K562 (cell line): ENCODE results near the gene PPA2. TPM values are rescaled to one million over a fixed set of nuclear protein-coding genes. Genes with fewer than 3 reads are reported as not detected.
A peak's percentile ranks its signal among the peaks of the same experiment; 100 is the strongest.

Experiments
- ARID3A ChIP-seq: IDR thresholded peaks from 2 replicates; pipeline ENCODE4 v1.6.1; 2012; ENCODE audit warnings: low read depth, low read length, improper control_type of control experiment, borderline replicate concordance
- CREM ChIP-seq: IDR thresholded peaks from 2 replicates; pipeline ENCODE4 v1.6.1; 2014; ENCODE audit warnings: antibody characterized with exemption, low read depth
- CUX1 ChIP-seq: fragments of 200-800 bp; sonication (Bioruptor generic); IDR thresholded peaks from 2 replicates; pipeline ENCODE4 v1.6.1; 2016; ENCODE audit warnings: missing genetic modification characterization, missing compliant biosample characterization
- HCFC1 ChIP-seq: IDR thresholded peaks from 2 replicates; pipeline ENCODE4 v1.6.1; 2012; ENCODE audit warnings: low read depth, low read length, improper control_type of control experiment
- KDM1A ChIP-seq, 2 experiments: fragments of 450-650 bp; IDR thresholded peaks; 2 replicates each; pipeline ENCODE4 v1.6.1; 2016; ENCODE audit warnings: mild to moderate bottlenecking in 2 of 2
- NCOR1 ChIP-seq: fragments of 450-650 bp; IDR thresholded peaks from 2 replicates; pipeline ENCODE4 v1.6.1; 2016; ENCODE audit warnings: mild to moderate bottlenecking, moderate library complexity
- NELFE ChIP-seq: IDR thresholded peaks from 2 replicates; pipeline ENCODE4 v1.6.1; 2011; ENCODE audit warnings: mild to moderate bottlenecking; ENCODE audit not compliant: insufficient read depth, insufficient read length
- NFYB ChIP-seq: IDR thresholded peaks from 2 replicates; pipeline ENCODE4 v1.6.1; 2011; ENCODE audit warnings: mild to moderate bottlenecking, moderate library complexity; ENCODE audit not compliant: insufficient read length; ENCODE audit errors: extremely low read depth
- PPARD ChIP-seq: fragments of 250-450 bp; sonication (Bioruptor Pico); IDR thresholded peaks from 2 replicates; pipeline ENCODE4 v1.8.0; 2022; ENCODE audit warnings: inconsistent platforms, mild to moderate bottlenecking, moderate library complexity
- ZBTB26 ChIP-seq: fragments of 450-650 bp; formaldehyde crosslinking; IDR thresholded peaks from 2 replicates; pipeline ENCODE4 v1.4.0; 2022; ENCODE audit warnings: missing genetic modification characterization
- ZNF318 ChIP-seq, 2 experiments: fragments of 450-650 bp; IDR thresholded peaks; 2 replicates each; pipeline ENCODE4 v1.6.1; 2016; ENCODE audit warnings: mild to moderate bottlenecking in 2 of 2, borderline replicate concordance in 1 of 2, low read depth in 1 of 2, moderate library complexity in 1 of 2
- polyA plus RNA-seq, 8 experiments: library from polyadenylated mRNA; depleted of rRNA in 4 of 8; stranded (reverse) in 5 of 8; unstranded in 3 of 8; fragments of >200 nt; fragmentation: Nextera tagmentation in 2 of 8; fragmentation: Illumina TruSeq in 1 of 8; extraction: Ambion mirVana in 2 of 8; extraction: Trizol in 1 of 8; gene quantifications; 2 replicates each; pipeline versions ENCODE4 v1.2.1 to v1.2.3, GENCODE V29; 2011 to 2014; ENCODE audit warnings: inconsistent platforms in 1 of 8, missing spikeins in 1 of 8
- total RNA-seq, 7 experiments: library from RNA; depleted of rRNA in 6 of 7; stranded (reverse); fragments of >200 nt in 6 of 7; fragmentation: Illumina TruSeq in 2 of 7; extraction: Trizol in 2 of 7; gene quantifications; 2 replicates each; pipeline versions ENCODE4 v1.2.1 to v1.2.3, GENCODE V29; 2011 to 2021; ENCODE audit warnings: low replicate concordance in 1 of 7

PPA2 gene
- total and polyA plus RNA-seq, 9 of the 15 experiments (the other 6 are each of a cell fraction or from before 2014, with no cell fraction given) = 48.3 to 190 (median 109) TPM

- TF ChIP-seq ZBTB26 (CRISPR knock-in tag) = no peak
- no peak for TF ChIP-seq CUX1 (CRISPR knock-in tag)
- TF ChIP-seq HCFC1 = no peak
- no peak for TF ChIP-seq KDM1A (IDR thresholded peaks at IDR 0.05)
- no peak for TF ChIP-seq ARID3A
- TF ChIP-seq NELFE = no peak
- TF ChIP-seq CREM = peak; percentile 59; the same call in 1 of the 2 replicates
- TF ChIP-seq PPARD = no peak
- no peak for TF ChIP-seq NFYB
- peak; percentile 12; the same call in 1 of the 2 replicates for TF ChIP-seq NCOR1
- peak in 1 of 2 experiments; percentile 87; a peak in 2 of 4 replicates for TF ChIP-seq ZNF318 (IDR thresholded peaks at IDR 0.05; ENCODE audit: borderline replicate concordance in 1 of 2, low read depth in 1 of 2)
Measured at GRCh38 chr4:105352826-105353225, 121.0 kb downstream of the PPA2 start (continued).
